Activated CD4-positive, alpha-beta T cell treated with anti-CD3 and anti-CD28 coated beads, Interleukin-2, amount 10 ng/mL, durations not matched to agents 24 days and 14 days (primary cell): ENCODE data around the gene ADORA1. TPM values are rescaled to one million over a fixed set of nuclear protein-coding genes. Genes with fewer than 3 reads are reported as not detected.

Source experiments
- DNase-seq: peaks from one replicate; pipeline ENCODE4 v3.0.0; 2022
- H3K27ac Mint-ChIP-seq: one replicate; pipeline ENCODE4 v1.8.0; 2022; ENCODE audit warnings: mild to moderate bottlenecking, mixed read lengths
- H3K27me3 Mint-ChIP-seq: one replicate; pipeline ENCODE4 v1.8.0; 2022; ENCODE audit warnings: mixed read lengths
- H3K36me3 Mint-ChIP-seq: one replicate; pipeline ENCODE4 v1.8.0; 2022; ENCODE audit warnings: low read depth, mild to moderate bottlenecking, mixed read lengths
- H3K4me1 Mint-ChIP-seq: one replicate; pipeline ENCODE4 v1.8.0; 2021; ENCODE audit warnings: mixed read lengths
- H3K4me3 Mint-ChIP-seq: one replicate; pipeline ENCODE4 v1.8.0; 2022; ENCODE audit warnings: mild to moderate bottlenecking, moderate library complexity, mixed read lengths
- H3K9me3 Mint-ChIP-seq: one replicate; pipeline ENCODE4 v1.8.0; 2021; ENCODE audit warnings: mixed read lengths
- intact Hi-C: fragments of 100-400 bp; cut with micrococcal nuclease; formaldehyde crosslinking; loops from one replicate; pipeline ENCODE4 v1.15.1; 2023
- total RNA-seq: library from RNA; stranded (reverse); gene quantifications from 2 replicates; pipeline ENCODE4 v1.2.3, GENCODE V29; 2022

ADORA1 gene
- total RNA-seq, 1 donor from 2014 or later: not detected

DNA sequence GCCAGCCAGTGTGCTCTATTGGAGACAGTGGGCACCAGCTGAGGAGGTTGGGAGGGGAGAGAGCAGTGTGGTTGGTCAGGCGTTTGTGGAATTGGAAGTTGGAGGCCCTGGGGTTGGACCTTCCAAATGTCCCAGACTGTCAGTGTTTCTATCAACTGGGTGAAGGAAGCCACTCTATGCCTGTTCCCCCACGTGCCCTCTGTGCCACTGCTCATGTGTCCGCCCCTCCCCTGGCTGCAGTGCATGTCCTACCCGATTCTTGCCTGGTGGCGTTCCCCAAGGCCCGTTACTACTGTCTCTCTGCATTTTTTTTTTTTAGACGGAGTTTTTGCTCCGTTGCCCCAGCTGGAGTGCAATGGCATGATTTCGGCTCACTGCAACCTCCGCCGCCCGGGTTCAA lies 21.1 kb downstream of the ADORA1 start:
- H3K4me1 Mint-ChIP-seq: no peaks in the 10 kb centered on the region
- intact Hi-C loops: no loop called here
- no peaks in the 10 kb centered on the region for H3K9me3 Mint-ChIP-seq
- H3K4me3 Mint-ChIP-seq: no peak overlapping the region
- H3K36me3 Mint-ChIP-seq: no peaks in the 10 kb centered on the region
- H3K27ac Mint-ChIP-seq: no peak overlapping the region
- no peak for DNase-seq
- H3K27me3 Mint-ChIP-seq: peaks cover 2% of the 10 kb centered on the region

DNA sequence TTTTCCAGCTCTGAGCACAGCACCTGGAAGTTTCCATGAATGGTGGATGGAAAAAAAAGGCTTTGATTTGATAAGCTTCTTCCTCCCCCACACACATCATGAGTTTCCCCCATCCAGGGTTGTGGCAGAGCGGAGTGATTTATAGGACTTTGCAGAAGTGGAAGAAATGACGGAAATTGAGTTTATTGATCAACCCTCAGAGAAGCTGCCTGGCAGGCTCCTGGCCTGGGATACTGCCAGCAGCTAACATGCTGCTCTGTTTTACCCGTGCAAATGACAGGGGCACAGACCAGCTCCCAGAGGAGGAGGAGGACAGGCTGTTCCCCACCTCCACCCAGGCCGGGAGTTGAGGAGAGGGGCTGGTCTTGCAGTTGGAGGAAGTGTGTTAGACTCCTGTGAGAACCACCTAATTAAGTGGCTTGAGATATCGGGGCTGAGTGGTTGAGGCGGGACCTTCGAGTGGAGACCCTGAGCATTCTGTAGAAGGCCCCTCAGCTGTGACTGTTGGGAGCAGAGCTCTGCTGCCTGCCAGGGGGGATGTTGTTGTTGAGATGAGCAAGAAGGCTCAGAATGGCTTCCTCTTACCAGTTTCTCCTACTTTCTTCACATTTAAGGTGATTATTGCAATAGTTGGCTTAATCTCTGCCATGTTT lies 21.8 kb downstream of the ADORA1 start:
- no peaks in the 10 kb centered on the region for H3K36me3 Mint-ChIP-seq
- peaks cover 2% of the 10 kb centered on the region for H3K27me3 Mint-ChIP-seq
- no peaks in the 10 kb centered on the region for H3K9me3 Mint-ChIP-seq
- no peak overlapping the region for H3K27ac Mint-ChIP-seq
- no peak for DNase-seq
- H3K4me3 Mint-ChIP-seq: no peak overlapping the region
- H3K4me1 Mint-ChIP-seq: no peaks in the 10 kb centered on the region
- intact Hi-C loops: no loop called here

DNA sequence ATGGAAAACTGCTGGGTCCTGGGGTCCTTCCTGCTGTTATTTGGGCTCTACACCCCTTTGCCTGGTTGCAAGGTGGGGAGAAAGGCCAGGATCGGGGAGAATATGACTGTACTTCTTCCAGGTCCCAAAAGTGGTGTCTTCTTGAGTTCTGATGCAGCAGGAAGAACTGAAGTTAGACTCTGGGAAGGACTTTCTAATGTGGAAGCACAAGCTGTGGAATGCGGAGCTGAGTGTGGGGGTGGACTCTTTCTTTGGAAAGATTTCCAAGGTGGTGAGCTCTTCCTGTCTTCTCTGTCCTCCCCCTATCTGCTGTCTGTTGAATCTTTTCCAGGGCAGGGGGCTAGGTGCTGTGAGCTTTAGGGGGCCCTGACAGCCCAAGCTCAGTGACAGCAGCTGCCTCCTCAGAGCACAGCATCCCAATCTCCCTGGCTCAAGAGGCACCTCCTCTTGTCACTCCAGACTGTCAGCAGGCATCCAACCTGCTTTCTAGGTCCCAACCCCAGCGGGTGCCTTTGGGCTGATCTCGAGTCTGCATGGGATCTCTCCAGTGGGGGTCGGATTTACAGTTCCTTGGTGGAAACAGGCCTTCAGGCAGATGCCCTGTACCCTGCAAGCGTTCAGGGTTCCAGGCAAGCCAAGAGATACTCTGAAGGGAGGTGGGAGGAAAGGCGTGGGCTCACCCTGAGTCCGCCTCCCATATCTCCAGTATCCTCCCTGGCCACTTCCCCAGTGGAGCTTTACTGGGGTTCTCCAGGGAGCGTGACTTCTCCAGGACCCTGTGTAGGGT lies 23.2 kb downstream of the ADORA1 start:
- Mint-ChIP-seq H3K27ac (no peak overlapping the region), H3K4me1 (no peaks in the 10 kb centered on the region), H3K27me3 (peaks cover 2% of the 10 kb centered on the region), H3K9me3 (no peaks in the 10 kb centered on the region), H3K4me3 (no peak overlapping the region), H3K36me3 (no peaks in the 10 kb centered on the region)
- no peak for DNase-seq
- intact Hi-C loops: no loop called here

DNA sequence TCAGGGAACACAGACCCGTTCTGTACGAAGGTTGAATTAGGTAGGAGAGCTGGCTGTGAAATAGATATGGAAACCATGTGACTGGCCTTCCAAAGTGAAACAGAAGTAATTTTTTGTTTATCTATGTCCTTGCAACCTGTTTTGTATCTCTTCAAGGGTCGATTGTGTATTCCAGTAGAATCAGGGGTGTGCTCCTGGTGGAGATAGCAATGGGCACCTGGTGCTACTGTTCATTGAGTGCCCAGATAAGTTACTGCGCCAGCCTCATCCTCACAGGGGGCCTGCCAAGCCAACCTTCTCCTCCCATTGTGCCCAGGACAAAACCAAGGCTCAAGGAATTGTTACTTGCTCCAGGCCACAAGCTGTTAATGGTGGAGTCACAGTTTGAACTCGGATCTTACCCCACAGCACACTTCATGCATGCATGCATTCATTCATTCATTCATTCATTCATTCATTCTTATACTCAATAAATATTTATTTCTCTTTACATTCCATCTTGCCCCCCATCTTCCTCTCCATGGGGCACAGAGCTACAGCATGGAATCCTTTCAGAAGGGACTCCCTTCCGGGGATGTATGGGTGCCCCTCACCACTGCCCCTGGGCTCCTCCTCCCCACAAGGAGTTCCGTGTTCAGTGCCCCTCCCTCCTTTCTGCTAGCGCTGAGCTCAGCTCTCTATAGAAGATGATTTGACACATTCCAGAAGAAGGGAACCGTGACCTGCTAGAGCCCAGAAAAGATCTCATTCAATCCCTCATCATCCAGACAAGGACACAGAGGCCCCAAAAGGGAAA lies 24.0 kb downstream of the ADORA1 start:
- Mint-ChIP-seq H3K27ac (no peak overlapping the region), H3K27me3 (peaks cover 3% of the 10 kb centered on the region), H3K36me3 (no peaks in the 10 kb centered on the region), H3K9me3 (no peaks in the 10 kb centered on the region), H3K4me1 (no peaks in the 10 kb centered on the region), H3K4me3 (no peak overlapping the region)
- intact Hi-C loops: no loop called here
- no peak for DNase-seq

DNA sequence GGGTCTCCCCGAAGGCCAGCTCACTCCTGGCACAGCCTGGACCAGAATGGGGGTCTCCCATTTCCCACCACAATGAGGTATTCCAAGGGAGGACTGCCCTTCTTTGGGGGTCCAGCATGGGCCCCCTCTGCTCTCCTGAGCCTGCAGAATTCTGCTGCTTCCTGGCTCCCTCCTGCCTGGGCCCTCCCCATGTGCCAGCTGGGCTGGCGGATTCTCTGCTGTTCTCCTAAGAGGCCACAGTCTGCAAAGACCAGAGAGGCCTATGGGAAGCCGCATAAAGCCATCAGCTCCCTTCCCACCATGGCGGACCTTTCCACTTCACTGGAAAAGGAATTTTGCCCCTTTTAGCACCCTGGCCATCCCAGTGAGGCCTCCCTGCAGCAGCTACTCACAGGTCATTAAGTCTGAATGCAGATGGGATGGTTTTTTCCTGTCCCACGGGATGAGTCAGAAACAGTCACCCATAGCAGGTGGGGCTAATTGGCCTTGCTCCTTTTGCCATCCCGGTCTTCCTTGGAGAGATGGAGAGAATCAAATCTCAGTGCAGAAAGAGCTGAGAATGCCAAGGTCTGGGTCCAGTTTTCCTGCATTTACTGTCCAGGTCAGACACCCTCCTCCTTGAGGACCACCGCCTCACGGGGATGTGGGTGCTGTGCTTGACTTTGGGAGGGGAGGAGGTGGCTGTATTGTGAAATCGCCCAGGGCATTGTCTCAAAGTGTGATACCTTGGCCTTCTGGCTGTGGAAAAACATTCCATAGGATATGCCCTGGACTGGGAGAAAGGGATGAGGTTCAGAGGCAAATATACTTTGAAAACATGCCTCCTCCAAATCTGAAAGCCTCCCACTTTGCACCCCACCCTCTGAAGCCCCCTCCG lies 24.9 kb downstream of the ADORA1 start:
- H3K4me3 Mint-ChIP-seq: no peak overlapping the region
- H3K27ac Mint-ChIP-seq: no peak overlapping the region
- DNase-seq: no peak
- no peaks in the 10 kb centered on the region for H3K9me3 Mint-ChIP-seq
- intact Hi-C loops: no loop called here
- H3K36me3 Mint-ChIP-seq: no peaks in the 10 kb centered on the region
- H3K4me1 Mint-ChIP-seq: no peaks in the 10 kb centered on the region
- peaks cover 3% of the 10 kb centered on the region for H3K27me3 Mint-ChIP-seq

DNA sequence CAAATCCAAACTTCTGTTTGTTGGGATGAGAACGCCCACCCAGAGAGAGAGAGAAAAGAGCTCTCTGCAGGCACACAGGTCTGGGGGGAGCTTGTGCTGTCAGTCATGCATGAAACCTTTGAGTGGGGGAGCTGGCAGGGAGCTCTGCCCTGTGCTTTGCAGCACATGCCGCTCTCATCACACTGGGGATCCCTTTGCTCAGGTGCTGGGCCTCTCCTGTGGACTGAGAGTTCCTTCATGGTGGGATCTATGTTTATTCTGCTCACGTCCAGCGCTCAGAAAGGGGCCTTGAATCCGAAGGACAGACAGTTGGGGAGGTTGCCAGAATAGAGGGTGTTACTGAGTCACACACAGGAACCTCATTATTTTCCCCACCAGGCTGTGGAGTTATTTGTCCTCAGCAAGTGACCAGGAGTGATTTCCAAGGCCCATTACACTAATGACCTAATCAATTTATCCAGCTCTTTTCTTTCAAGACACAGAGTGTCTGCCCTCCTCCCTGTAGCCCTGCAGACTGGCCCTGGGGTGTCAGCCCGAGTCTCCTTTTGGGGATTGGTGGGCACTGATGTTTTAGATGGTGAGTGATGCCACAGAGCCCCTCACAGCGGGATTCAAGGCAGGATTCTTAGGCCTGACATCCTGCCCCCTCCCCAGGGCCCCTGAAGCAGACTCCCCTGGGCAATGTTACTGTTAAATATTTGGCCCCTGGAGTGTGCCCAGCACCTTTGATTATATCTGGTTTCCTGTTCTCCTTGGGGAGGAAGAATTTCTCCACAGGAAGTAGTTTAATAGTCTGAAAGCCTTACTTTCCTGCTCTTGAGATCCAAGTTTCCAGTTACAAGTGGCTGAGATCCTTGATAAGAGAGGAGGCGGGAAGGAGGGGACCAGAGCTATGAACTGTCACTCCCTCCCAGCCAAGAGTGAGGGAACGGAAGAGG lies 25.8 kb downstream of the ADORA1 start:
- no peak overlapping the region for H3K27ac Mint-ChIP-seq
- intact Hi-C loops: no loop called here
- H3K4me3 Mint-ChIP-seq: no peak overlapping the region
- H3K27me3 Mint-ChIP-seq: peaks cover 7% of the 10 kb centered on the region
- no peaks in the 10 kb centered on the region for H3K4me1 Mint-ChIP-seq
- no peaks in the 10 kb centered on the region for H3K36me3 Mint-ChIP-seq
- DNase-seq: no peak
- H3K9me3 Mint-ChIP-seq: no peaks in the 10 kb centered on the region

DNA sequence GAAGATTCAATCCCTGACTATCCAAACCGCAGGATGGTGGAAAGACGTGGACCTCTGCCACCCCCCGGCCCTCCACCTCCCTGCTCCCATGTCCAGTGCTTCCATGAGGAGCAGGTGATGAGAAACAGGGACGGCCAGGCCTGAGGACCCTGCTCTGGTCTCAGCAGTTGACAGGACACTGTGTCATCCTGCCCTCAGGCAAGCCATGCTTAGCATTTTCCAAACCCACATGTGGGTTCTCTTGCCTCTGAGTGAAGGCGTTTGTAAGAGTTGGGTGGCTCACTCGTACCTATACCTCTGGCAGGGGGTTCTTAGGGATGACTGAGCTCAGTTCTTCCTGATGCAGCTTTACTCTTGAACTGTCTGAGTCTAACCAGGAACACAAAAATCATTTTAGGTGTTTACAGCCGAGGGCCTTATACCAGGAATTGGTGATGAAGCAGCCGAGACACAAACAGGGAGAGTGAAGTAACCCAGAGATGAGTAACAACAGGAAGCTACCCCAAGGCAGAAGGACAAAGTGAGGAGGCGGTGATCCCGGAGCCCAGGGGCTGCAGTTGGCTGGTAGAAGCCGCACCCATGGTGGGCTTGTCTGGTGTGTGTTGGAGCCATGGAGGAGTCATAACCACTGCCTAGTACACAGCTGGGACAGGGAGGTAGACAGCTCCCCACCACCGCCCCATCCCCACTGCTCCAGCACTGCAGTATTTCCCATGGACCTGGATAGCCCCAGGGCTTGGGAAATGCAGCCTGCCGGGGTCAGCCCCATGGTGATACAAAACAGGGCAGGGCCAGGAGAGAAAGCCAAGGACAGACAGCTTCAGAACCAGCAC lies 26.7 kb downstream of the ADORA1 start:
- no peak for DNase-seq
- Mint-ChIP-seq H3K27ac (no peak overlapping the region), H3K27me3 (peaks cover 8% of the 10 kb centered on the region), H3K4me1 (no peaks in the 10 kb centered on the region), H3K36me3 (no peaks in the 10 kb centered on the region), H3K9me3 (no peaks in the 10 kb centered on the region), H3K4me3 (no peak overlapping the region)
- intact Hi-C loops: no loop called here

DNA sequence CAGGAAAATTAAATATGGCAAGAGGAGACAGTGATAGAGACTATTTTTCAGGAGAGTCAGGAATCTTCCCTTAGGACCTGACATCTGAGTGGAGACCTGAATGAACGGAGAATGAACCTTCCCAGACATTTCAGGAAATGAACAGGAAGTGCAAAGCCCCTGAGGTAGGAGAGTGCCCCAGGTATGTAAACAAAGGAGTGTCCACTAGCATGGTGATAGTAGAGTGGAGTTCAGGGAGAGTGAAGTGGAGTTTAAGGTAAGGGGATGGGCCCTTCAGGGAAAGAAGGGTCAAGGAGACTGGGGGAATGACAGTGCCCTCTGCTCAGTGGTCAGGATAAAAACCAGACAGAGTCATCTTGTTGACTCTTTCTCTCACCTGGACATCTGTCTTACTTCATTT lies 28.8 kb downstream of the ADORA1 start:
- Mint-ChIP-seq H3K27ac (no peak overlapping the region), H3K4me1 (no peaks in the 10 kb centered on the region), H3K9me3 (no peaks in the 10 kb centered on the region), H3K4me3 (no peak overlapping the region), H3K27me3 (peaks cover 11% of the 10 kb centered on the region), H3K36me3 (no peaks in the 10 kb centered on the region)
- no peak for DNase-seq
- intact Hi-C loops: no loop called here

DNA sequence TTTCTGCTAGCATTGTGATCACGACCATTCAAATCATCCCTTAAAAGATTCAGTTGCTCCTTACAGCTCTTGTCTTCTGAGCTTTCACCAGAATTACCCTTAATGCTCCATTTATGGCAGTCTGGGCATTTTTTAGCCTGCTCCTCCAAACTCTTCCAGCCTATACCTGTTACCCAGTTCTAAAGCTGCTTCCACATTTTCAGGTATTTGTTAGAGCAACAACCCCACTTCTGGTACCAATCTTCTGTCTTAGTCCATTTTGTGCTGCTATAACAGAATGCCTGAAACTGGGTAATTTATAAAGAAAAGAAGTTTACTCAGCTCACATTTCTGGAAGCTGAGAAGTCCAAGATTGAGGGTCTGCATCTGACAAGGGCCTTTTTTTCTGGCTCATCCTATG lies 30.9 kb downstream of the ADORA1 start:
- H3K4me3 Mint-ChIP-seq: no peak overlapping the region

DNA sequence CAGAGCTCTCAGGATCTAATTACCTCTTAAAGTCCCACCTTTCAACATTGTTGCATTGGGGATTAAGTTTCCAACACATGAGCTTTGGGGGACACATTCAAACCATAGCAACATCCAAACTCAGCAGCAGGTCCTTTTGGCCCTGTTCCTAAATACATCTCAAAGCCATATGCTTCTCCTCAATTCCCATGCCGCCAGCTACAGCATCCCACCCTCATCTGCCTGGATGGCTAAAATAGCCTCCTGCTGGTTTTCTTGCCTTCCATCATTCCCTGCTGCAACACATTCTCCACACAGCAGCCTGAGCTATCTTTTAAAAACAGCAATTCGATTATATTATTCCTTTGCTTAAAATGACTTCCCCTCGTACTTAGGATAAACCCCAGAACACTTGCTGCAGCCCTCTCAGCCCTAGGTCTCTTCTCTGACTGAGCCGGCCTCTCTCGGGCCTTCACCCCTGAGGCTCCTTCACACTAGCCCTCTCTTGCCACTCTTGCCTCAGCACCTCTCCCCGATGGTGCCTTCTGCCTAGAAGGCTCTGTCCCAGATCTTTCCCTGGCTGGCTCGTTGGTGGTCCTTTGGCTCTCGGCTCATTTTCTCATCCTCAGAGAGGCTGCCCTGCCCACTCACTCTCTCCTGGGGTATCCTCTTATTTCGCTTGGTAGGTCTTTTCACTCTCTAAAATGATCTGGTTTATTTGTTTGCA lies 31.6 kb downstream of the ADORA1 start:
- Mint-ChIP-seq H3K4me3 (no peak overlapping the region), H3K27ac (no peak overlapping the region), H3K9me3 (no peaks in the 10 kb centered on the region), H3K4me1 (no peaks in the 10 kb centered on the region), H3K36me3 (no peaks in the 10 kb centered on the region), H3K27me3 (peaks cover 16% of the 10 kb centered on the region)
- intact Hi-C loops: no loop called here
- no peak for DNase-seq

More for the DNA sequence above, 30.9 kb downstream of the ADORA1 start:
- DNase-seq: no peak
- Mint-ChIP-seq H3K27ac (no peak overlapping the region), H3K27me3 (peaks cover 15% of the 10 kb centered on the region), H3K36me3 (no peaks in the 10 kb centered on the region), H3K9me3 (no peaks in the 10 kb centered on the region), H3K4me1 (no peaks in the 10 kb centered on the region)
- intact Hi-C loops: no loop called here

DNA sequence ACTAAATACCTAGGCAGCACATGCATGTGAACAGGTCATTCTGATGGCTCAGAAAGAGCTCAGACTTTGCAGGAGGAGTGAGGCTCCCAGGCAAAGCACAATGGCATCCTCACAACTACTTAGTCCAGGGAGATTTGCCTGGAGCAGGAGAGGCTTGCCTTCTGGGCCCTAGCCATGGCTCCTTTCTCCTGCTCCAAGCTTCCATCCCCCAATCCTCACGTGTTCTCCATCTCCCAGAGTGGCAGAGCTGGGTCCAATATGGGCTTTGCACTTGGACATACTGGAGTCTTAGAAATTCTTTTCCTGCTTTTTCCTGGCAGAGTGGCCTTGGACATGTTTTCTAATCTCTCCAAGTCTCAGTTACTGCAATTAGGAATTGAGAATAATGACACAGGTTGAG lies 32.3 kb downstream of the ADORA1 start:
- H3K36me3 Mint-ChIP-seq: no peaks in the 10 kb centered on the region
- H3K27me3 Mint-ChIP-seq: peaks cover 16% of the 10 kb centered on the region
- no peaks in the 10 kb centered on the region for H3K9me3 Mint-ChIP-seq
- intact Hi-C loops: no loop called here
- H3K4me1 Mint-ChIP-seq: no peaks in the 10 kb centered on the region
- no peak overlapping the region for H3K27ac Mint-ChIP-seq
- no peak for DNase-seq
- H3K4me3 Mint-ChIP-seq: no peak overlapping the region

DNA sequence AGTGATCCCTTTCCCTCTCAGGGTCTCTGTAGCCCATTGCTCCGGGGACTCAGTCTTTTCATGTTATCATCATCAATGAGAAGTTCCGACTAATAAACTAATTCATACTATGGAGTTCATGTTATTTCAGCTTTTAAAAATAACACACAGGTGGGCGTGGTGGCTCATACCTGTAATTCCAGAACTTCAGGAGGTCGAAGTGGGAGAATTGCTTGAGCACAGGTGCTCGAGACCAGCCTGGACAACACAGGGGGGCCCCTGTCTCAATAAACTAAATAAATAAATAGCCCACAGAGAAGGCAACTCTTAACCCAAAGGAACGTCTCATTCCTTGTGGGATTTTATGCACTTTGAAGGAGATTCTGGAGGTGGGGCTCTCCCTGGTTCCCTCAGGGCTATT lies 33.6 kb downstream of the ADORA1 start:
- no peak overlapping the region for H3K4me3 Mint-ChIP-seq
- no peaks in the 10 kb centered on the region for H3K36me3 Mint-ChIP-seq
- H3K9me3 Mint-ChIP-seq: no peaks in the 10 kb centered on the region
- no peak overlapping the region for H3K27ac Mint-ChIP-seq
- intact Hi-C loops: no loop called here
- peaks cover 16% of the 10 kb centered on the region for H3K27me3 Mint-ChIP-seq
- no peak for DNase-seq
- no peaks in the 10 kb centered on the region for H3K4me1 Mint-ChIP-seq
